HG03558 (cell line): ENCODE results near the gene HYLS1.

Experiments
- ATAC-seq: cut with Tn5 transposase; IDR thresholded peaks from one replicate; pipeline ENCODE4 v1.9.1; 2021; ENCODE audit warnings: moderate number of reproducible peaks; ENCODE audit not compliant: unreplicated experiment; ENCODE audit errors: extremely low read depth

Gene HYLS1

GRCh38 chr11:125947419-125948277, 60.2 kb downstream of the HYLS1 start:
- ATAC-seq: no peak

GRCh38 chr11:125948278-125949051, 61.0 kb downstream of the HYLS1 start:
- no peak for ATAC-seq

- ATAC-seq: no peak
Measured at GRCh38 chr11:125949271-125950177, 62.1 kb downstream of the HYLS1 start.

GRCh38 chr11:125950178-125950490, 62.7 kb downstream of the HYLS1 start:
- ATAC-seq: no peak
